Uterus (tissue), 4 donors: ENCODE data around the gene TASP1. TPM values are rescaled to one million over a fixed set of nuclear protein-coding genes. Genes with fewer than 3 reads are reported as not detected.

Experiments used
- DNase-seq, 2 donors: peaks; one replicate each; pipeline ENCODE4 v3.0.0-alpha.2; 2019 to 2020
- H3K27ac ChIP-seq, 2 donors: fragments of 200-600 bp; sonication (generic); 1 replicate in 1 of 2; 2 replicates in 1 of 2; pipeline ENCODE4 v1.5.1; 2016 to 2018
- H3K27me3 ChIP-seq, 2 donors: fragments of 200-600 bp; sonication (generic); one replicate each; pipeline ENCODE4 v1.5.1; 2018 to 2019; ENCODE audit warnings: control low read depth in 1 of 2
- H3K36me3 ChIP-seq, 2 donors: fragments of 200-600 bp; sonication (generic); one replicate each; pipeline ENCODE4 v1.5.1; 2019; ENCODE audit warnings: control low read depth in 1 of 2
- H3K4me1 ChIP-seq, 2 donors: fragments of 200-600 bp; sonication (generic); one replicate each; pipeline ENCODE4 v1.5.1; 2018 to 2019; ENCODE audit warnings: control low read depth in 1 of 2
- H3K4me3 ChIP-seq, 2 donors: fragments of 200-600 bp; sonication (generic); 1 replicate in 1 of 2; 2 replicates in 1 of 2; pipeline ENCODE4 v1.5.1; 2018 to 2019; ENCODE audit warnings: mild to moderate bottlenecking in 1 of 2
- H3K9me3 ChIP-seq, 2 donors: fragments of 200-600 bp; sonication (generic); one replicate each; pipeline ENCODE4 v1.5.1; 2019; ENCODE audit warnings: control low read depth in 1 of 2
- POLR2A ChIP-seq, 2 donors: fragments of 450-650 bp; IDR thresholded peaks; one replicate each; pipeline ENCODE4 v1.6.1; 2016; ENCODE audit warnings: antibody characterized with exemption in 2 of 2, mild to moderate bottlenecking in 1 of 2, moderate library complexity in 1 of 2
- intact Hi-C: fragments of 100-400 bp; cut with DNase I; formaldehyde crosslinking; loops from one replicate; pipeline ENCODE4 v1.15.1; 2023; ENCODE audit warnings: low total_unique reads
- total RNA-seq, 4 donors: library from RNA; depleted of rRNA in 3 of 4; stranded (reverse); fragments of >200 nt in 3 of 4; gene quantifications; one replicate each; pipeline versions ENCODE4 v1.1.0 to v1.2.4, GENCODE V29; 2014 to 2023
- TF ChIP-seq, protein P1 (sequence below), 4 experiments: fragments of 200-600 bp in 2 of 4; fragments of 450-650 bp in 2 of 4; sonication (generic) in 2 of 4; IDR thresholded peaks; one replicate each; pipeline ENCODE4 v1.5.1; 2016 to 2019; ENCODE audit warnings: antibody characterized with exemption in 4 of 4, mild to moderate bottlenecking in 2 of 4, moderate library complexity in 1 of 4
- donor health status: DM: yes; HTN: yes; CAD: no.

TASP1 gene
- total RNA-seq, 4 donors from 2014 or later = 1.3 to 34.4 (median 24.4) TPM

GRCh38 chr20:13501500-13501899 lies 137.2 kb downstream of the TASP1 start:
- Histone ChIP-seq H3K9me3 (peaks cover 0 to 11% of the 10 kb centered on the region in 2 donors), H3K27ac (no peak overlapping the region), H3K4me3 (no peak overlapping the region), H3K4me1 (no peaks in the 10 kb centered on the region), H3K36me3 (no peaks in the 10 kb centered on the region), H3K27me3 (no peaks in the 10 kb centered on the region)
- intact Hi-C loops = no loop called here
- no peak for DNase-seq
- TF ChIP-seq, protein P1, sequence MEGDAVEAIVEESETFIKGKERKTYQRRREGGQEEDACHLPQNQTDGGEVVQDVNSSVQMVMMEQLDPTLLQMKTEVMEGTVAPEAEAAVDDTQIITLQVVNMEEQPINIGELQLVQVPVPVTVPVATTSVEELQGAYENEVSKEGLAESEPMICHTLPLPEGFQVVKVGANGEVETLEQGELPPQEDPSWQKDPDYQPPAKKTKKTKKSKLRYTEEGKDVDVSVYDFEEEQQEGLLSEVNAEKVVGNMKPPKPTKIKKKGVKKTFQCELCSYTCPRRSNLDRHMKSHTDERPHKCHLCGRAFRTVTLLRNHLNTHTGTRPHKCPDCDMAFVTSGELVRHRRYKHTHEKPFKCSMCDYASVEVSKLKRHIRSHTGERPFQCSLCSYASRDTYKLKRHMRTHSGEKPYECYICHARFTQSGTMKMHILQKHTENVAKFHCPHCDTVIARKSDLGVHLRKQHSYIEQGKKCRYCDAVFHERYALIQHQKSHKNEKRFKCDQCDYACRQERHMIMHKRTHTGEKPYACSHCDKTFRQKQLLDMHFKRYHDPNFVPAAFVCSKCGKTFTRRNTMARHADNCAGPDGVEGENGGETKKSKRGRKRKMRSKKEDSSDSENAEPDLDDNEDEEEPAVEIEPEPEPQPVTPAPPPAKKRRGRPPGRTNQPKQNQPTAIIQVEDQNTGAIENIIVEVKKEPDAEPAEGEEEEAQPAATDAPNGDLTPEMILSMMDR (IDR thresholded peaks at IDR 0.05) = no peak
- no peak for TF ChIP-seq POLR2A (IDR thresholded peaks at IDR 0.05)

DNA sequence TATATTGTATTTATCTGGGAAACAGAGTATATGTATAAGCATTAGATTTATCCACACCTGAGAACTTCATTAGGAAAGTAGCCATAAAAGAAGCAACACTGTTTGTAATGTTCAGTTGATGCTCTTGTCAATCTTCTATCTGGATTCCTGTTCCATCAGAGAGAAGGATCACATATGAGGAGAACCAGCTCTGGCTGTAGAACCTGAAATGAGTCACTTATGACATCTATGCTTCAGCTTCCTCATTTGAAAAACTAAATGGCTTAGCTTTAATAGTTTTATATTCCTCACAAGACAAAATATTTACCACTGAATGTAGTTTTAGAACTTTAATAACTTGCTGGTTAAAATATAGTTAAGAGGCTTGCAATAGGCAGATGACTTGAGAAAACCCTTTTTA lies 144.7 kb downstream of the TASP1 start:
- Histone ChIP-seq H3K9me3 (no peaks in the 10 kb centered on the region), H3K4me3 (no peak overlapping the region), H3K36me3 (no peaks in the 10 kb centered on the region), H3K27ac (peak overlapping the region; percentile 39 to 60), H3K27me3 (no peaks in the 10 kb centered on the region), H3K4me1 (peaks cover 0 to 4% of the 10 kb centered on the region in 2 donors)
- DNase-seq = no peak
- intact Hi-C loops = no loop called here
- TF ChIP-seq, protein P1 (IDR thresholded peaks at IDR 0.05) = no peak

DNA sequence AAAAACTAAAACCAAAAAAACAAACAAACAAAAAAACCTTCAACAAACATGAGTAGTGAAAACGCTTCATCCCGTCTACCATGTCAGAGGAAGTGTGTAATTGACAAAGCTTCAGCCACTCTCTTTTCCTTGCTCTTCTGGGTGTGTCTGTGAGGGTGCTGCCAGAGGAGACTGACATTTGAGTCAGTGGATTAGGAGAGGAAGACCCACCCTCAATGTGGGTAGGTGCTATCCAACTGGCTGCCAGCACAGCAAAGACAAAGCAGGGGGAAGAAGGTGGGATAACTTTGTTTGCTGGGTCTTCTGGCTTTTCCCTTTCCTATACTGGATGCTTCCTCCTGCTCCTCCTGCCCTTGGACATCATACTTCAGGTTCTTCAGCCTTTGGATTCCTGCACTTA lies 145.6 kb downstream of the TASP1 start:
- H3K27me3 ChIP-seq = no peaks in the 10 kb centered on the region
- H3K4me1 ChIP-seq = peaks cover 0 to 4% of the 10 kb centered on the region in 2 donors
- no peaks in the 10 kb centered on the region for H3K9me3 ChIP-seq
- TF ChIP-seq, protein P1 (IDR thresholded peaks at IDR 0.05) = no peak
- no peak for TF ChIP-seq POLR2A (IDR thresholded peaks at IDR 0.05)
- intact Hi-C loops = no loop called here
- no peaks in the 10 kb centered on the region for H3K36me3 ChIP-seq
- DNase-seq = no peak
- H3K27ac ChIP-seq = peak overlapping the region; percentile 60 to 72
- H3K4me3 ChIP-seq = no peak overlapping the region

GRCh38 chr20:13492001-13492481 lies 146.7 kb downstream of the TASP1 start:
- Histone ChIP-seq H3K27ac (peak overlapping the region; percentile 60 to 72), H3K9me3 (no peaks in the 10 kb centered on the region), H3K4me3 (no peak overlapping the region), H3K4me1 (peaks cover 0 to 4% of the 10 kb centered on the region in 2 donors), H3K36me3 (no peaks in the 10 kb centered on the region), H3K27me3 (no peaks in the 10 kb centered on the region)
- TF ChIP-seq, protein P1 (IDR thresholded peaks at IDR 0.05) = no peak
- TF ChIP-seq POLR2A (IDR thresholded peaks at IDR 0.05) = no peak
- peak; percentile 19 to 23 for DNase-seq
- intact Hi-C loops = no loop called here

GRCh38 chr20:13487202-13487601 lies 151.5 kb downstream of the TASP1 start:
- Histone ChIP-seq H3K27ac (no peak overlapping the region), H3K27me3 (no peaks in the 10 kb centered on the region), H3K9me3 (no peaks in the 10 kb centered on the region), H3K36me3 (no peaks in the 10 kb centered on the region), H3K4me1 (peaks cover 0 to 4% of the 10 kb centered on the region in 2 donors), H3K4me3 (no peak overlapping the region)
- no peak for DNase-seq
- intact Hi-C loops = no loop called here
- TF ChIP-seq, protein P1 (IDR thresholded peaks at IDR 0.05) = no peak
